Sigmoid colon (tissue), 4 donors: ENCODE data around the gene RAB26.
"Not testable (repeated sequence)": the region's sequence is repeated elsewhere in the genome, so short reads cannot be mapped to it uniquely, and the experiment has no call there.

Experiments
- CTCF ChIP-seq, 4 experiments: fragments of 450-650 bp in 3 of 4; fragments of 200-600 bp in 1 of 4; IDR thresholded peaks; one replicate each; pipeline ENCODE4 v1.5.1; 2016 to 2019; ENCODE audit warnings: antibody characterized with exemption in 4 of 4, mild to moderate bottlenecking in 3 of 4, moderate library complexity in 2 of 4
- EP300 ChIP-seq, 4 donors: sonication (generic); formaldehyde crosslinking; IDR thresholded peaks; one replicate each; pipeline ENCODE4 v1.6.1; 2017; ENCODE audit warnings: antibody characterized with exemption in 4 of 4
- POLR2A ChIP-seq, 2 donors: fragments of 450-650 bp; IDR thresholded peaks; one replicate each; pipeline ENCODE4 v1.6.1; 2016; ENCODE audit warnings: antibody characterized with exemption in 2 of 2, mild to moderate bottlenecking in 2 of 2, moderate library complexity in 2 of 2

- not testable (repeated sequence) for TF ChIP-seq CTCF, POLR2A, EP300 (IDR thresholded peaks at IDR 0.05)
Observed at GRCh38 chr16:2110332-2111008, 38.0 kb upstream of the RAB26 start.
